Calu3 (cell line): ENCODE measurements around the gene KIF3B. TPM values are rescaled to one million over a fixed set of nuclear protein-coding genes. Genes with fewer than 3 reads are reported as not detected.
"Not testable (repeated sequence)": the region's sequence is repeated elsewhere in the genome, so short reads cannot be mapped to it uniquely, and the experiment has no call there.

Experiments
- BruUV-seq: library from RNA; stranded (reverse); fragments of 400-500 nt; replicated peaks from 2 replicates; lab custom pipeline; 2021; lab: Mats Ljungman, UMichigan
- CTCF ChIA-PET: fragments of 300-600 bp; sonication (Branson Sonifier 250); formaldehyde crosslinking; loops from one replicate; lab custom pipeline; 2022; ENCODE audit warnings: antibody characterized with exemption; lab: Charles Lee
- DNase-seq: peaks from one replicate; pipeline ENCODE4 v3.0.0; 2022
- H3K27ac Mint-ChIP-seq: one replicate; pipeline ENCODE4 v1.8.0; 2022; ENCODE audit warnings: mixed read lengths; ENCODE audit not compliant: unreplicated experiment
- H3K27me3 Mint-ChIP-seq: one replicate; pipeline ENCODE4 v1.8.0; 2022; ENCODE audit warnings: mixed read lengths; ENCODE audit not compliant: unreplicated experiment
- H3K36me3 Mint-ChIP-seq: one replicate; pipeline ENCODE4 v1.8.0; 2022; ENCODE audit warnings: mild to moderate bottlenecking, moderate library complexity, mixed read lengths; ENCODE audit not compliant: insufficient read depth, unreplicated experiment
- H3K4me1 Mint-ChIP-seq: one replicate; pipeline ENCODE4 v1.8.0; 2022; ENCODE audit warnings: mild to moderate bottlenecking, low read depth, mixed read lengths; ENCODE audit not compliant: unreplicated experiment
- H3K4me3 Mint-ChIP-seq: one replicate; pipeline ENCODE4 v1.8.0; 2022; ENCODE audit warnings: mild to moderate bottlenecking, low read depth, moderate library complexity, mixed read lengths; ENCODE audit not compliant: unreplicated experiment
- H3K9me3 Mint-ChIP-seq: one replicate; pipeline ENCODE4 v1.8.0; 2022; ENCODE audit warnings: low read depth, mixed read lengths; ENCODE audit not compliant: unreplicated experiment
- CTCF ChIP-seq: fragments of 200-600 bp; IDR thresholded peaks from one replicate; pipeline ENCODE4 v1.8.0; 2022; ENCODE audit warnings: antibody characterized with exemption; ENCODE audit not compliant: unreplicated experiment
- intact Hi-C: fragments of 100-400 bp; cut with micrococcal nuclease; formaldehyde crosslinking; loops from one replicate; pipeline ENCODE4 v1.10.0; 2022; ENCODE audit not compliant: unreplicated experiment
- total RNA-seq: library from RNA; stranded (reverse); gene quantifications from 2 replicates; pipeline ENCODE4 v1.2.3, GENCODE V29; 2022

The KIF3B gene
- total RNA-seq, 1 experiment from 2014 or later: 51.2 TPM

- Mint-ChIP-seq H3K27me3 (no peaks in the 10 kb centered on the region), H3K36me3 (no peaks in the 10 kb centered on the region), H3K4me3 (no peak overlapping the region), H3K9me3 (no peaks in the 10 kb centered on the region), H3K4me1 (peaks cover 13% of the 10 kb centered on the region), H3K27ac (no peak overlapping the region)
- CTCF ChIA-PET: interaction anchor here (0.5 kb wide), 1 partner anchor 76 kb away, joined by 6 read pairs; no protein-coding TSS in a partner anchor
- TF ChIP-seq CTCF: no peak
- intact Hi-C loops: no loop called here
- DNase-seq: no peak
- no TSS peak for BruUV-seq
These were observed 35.6 kb upstream of the KIF3B start for GRCh38 chr20:32241807-32242206.

DNA sequence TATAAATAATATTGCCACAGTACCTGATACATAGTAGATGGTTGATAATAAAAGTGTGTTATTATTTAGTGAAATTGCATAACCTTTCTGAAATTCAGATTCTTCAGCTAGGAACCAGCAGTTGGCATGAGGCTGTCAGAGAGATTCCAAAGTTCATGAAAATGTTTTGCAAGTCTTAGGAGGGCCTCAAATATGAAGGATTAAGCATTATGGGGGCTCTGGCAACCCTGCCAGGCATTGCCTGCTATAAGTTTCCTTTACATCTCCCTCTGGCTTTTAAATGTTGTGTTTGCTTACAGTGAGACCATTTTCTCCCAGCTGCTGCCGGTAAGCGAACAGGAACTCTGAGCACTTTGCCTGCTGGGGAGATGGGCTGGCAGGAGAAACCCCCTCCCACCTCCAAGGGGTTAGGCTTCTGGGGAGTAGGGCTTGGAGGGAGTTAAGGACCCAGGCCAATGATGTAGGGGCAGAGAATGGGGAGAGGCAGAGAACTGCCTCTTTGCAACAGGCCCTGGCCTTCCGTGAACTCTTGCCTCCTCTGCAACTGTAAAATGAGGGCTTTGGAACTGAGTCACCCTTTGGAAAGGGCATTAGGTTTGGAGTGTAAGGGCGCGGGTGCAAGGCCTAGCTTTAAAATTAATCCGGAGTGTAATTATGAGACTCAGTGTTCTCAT is 33.2 kb upstream of the KIF3B start:
- TF ChIP-seq CTCF: no peak
- CTCF ChIA-PET: no interaction called here
- H3K4me3 Mint-ChIP-seq: no peak overlapping the region
- H3K27ac Mint-ChIP-seq: no peak overlapping the region
- H3K9me3 Mint-ChIP-seq: no peaks in the 10 kb centered on the region
- no peaks in the 10 kb centered on the region for H3K36me3 Mint-ChIP-seq
- no peak for DNase-seq
- no peaks in the 10 kb centered on the region for H3K27me3 Mint-ChIP-seq
- intact Hi-C loops: no loop called here
- no TSS peak for BruUV-seq
- H3K4me1 Mint-ChIP-seq: peaks cover 13% of the 10 kb centered on the region

DNA sequence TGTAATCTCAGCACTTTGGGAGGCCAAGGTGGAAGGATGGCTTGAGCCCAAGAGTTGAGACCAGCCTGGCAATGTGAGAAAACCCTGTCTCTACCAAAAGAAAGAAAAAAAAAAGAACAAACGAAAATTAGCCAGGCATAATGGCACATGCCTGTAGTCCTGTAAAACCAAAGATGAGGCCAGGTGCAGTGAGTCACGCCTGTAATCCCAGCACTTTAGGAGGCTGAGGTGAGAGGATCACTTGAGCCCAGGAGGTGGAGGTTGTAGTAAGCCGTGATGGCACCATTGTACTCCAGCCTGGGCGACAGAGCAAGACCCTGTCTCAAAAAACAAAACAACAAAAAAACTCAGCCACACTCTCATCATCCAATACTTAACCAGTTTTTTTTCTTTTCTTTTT is 32.5 kb upstream of the KIF3B start:
- no peaks in the 10 kb centered on the region for H3K27me3 Mint-ChIP-seq
- no peak for DNase-seq
- no TSS peak for BruUV-seq
- intact Hi-C loops: no loop called here
- H3K27ac Mint-ChIP-seq: no peak overlapping the region
- CTCF ChIA-PET: no interaction called here
- no peaks in the 10 kb centered on the region for H3K9me3 Mint-ChIP-seq
- H3K4me1 Mint-ChIP-seq: peaks cover 7% of the 10 kb centered on the region
- no peak overlapping the region for H3K4me3 Mint-ChIP-seq
- H3K36me3 Mint-ChIP-seq: no peaks in the 10 kb centered on the region
- TF ChIP-seq CTCF: no peak

- H3K36me3 Mint-ChIP-seq, BruUV-seq, H3K4me3 Mint-ChIP-seq, H3K27me3 Mint-ChIP-seq, H3K4me1 Mint-ChIP-seq, H3K27ac Mint-ChIP-seq, H3K9me3 Mint-ChIP-seq, intact Hi-C loops, DNase-seq: not testable (repeated sequence)
- CTCF ChIA-PET: interaction anchor here (0.6 kb wide), 1 partner anchor 39 kb away, joined by 3 read pairs; no protein-coding TSS in a partner anchor
These were observed 31.2 kb upstream of the KIF3B start for GRCh38 chr20:32246208-32246607.

DNA sequence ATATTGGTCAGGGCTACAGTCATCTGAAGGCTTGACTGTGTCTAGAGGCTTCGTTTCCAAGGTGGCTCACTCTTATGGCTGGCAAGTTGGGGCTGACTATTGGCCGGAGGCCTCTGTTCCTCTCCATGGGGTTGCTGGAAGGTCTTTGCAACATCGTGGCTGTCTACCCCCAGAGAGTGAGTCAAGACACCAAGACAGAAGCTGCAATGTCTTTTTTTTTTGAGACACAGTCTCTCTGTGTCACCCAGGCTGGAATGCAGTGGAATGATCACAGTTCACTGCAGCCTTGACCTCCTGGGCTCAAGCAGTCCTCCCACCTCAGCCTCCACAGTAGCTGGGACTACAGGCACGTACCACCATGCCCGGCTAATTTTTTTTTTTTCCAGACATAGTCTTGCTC is 29.4 kb upstream of the KIF3B start:
- H3K36me3 Mint-ChIP-seq: no peaks in the 10 kb centered on the region
- H3K27me3 Mint-ChIP-seq: no peaks in the 10 kb centered on the region
- no TSS peak for BruUV-seq
- H3K27ac Mint-ChIP-seq: no peak overlapping the region
- H3K9me3 Mint-ChIP-seq: no peaks in the 10 kb centered on the region
- no peak for TF ChIP-seq CTCF
- no peak for DNase-seq
- no peak overlapping the region for H3K4me3 Mint-ChIP-seq
- H3K4me1 Mint-ChIP-seq: no peaks in the 10 kb centered on the region
- CTCF ChIA-PET: no interaction called here
- intact Hi-C loops: no loop called here
